WERI-Rb-1 (cell line): Measurements from ENCODE around the gene SEC31A.

Experiments used
- DNase-seq: peaks from one replicate; pipeline ENCODE4 v3.0.0-alpha.2; 2020
- H3K27ac ChIP-seq: fragments of 250-450 bp; sonication (Bioruptor Pico); 2 replicates; pipeline ENCODE4 v1.5.1; 2020; ENCODE audit warnings: mild to moderate bottlenecking, moderate library complexity
- H3K27me3 ChIP-seq: fragments of 250-450 bp; sonication (Bioruptor Pico); 2 replicates; pipeline ENCODE4 v1.5.1; 2021; ENCODE audit warnings: mild to moderate bottlenecking, low read depth, moderate library complexity; ENCODE audit not compliant: insufficient read depth, severe bottlenecking
- H3K36me3 ChIP-seq: fragments of 250-450 bp; sonication (Bioruptor Pico); 2 replicates; pipeline ENCODE4 v1.5.1; 2020; ENCODE audit warnings: mild to moderate bottlenecking, moderate library complexity
- H3K4me3 ChIP-seq: 2 replicates; pipeline ENCODE4 v1.5.1; 2011; ENCODE audit warnings: low read depth, mild to moderate bottlenecking, control low read depth, low read length
- H3K9me3 ChIP-seq: fragments of 250-450 bp; sonication (Bioruptor Pico); 2 replicates; pipeline ENCODE4 v1.5.1; 2021; ENCODE audit warnings: mild to moderate bottlenecking, moderate library complexity; ENCODE audit not compliant: severe bottlenecking
- TF ChIP-seq, protein P1 (sequence below): IDR thresholded peaks from 2 replicates; pipeline ENCODE4 v1.5.1; 2011; ENCODE audit warnings: low read depth, mild to moderate bottlenecking, control low read depth, inconsistent platforms, low read length

The SEC31A gene

DNA sequence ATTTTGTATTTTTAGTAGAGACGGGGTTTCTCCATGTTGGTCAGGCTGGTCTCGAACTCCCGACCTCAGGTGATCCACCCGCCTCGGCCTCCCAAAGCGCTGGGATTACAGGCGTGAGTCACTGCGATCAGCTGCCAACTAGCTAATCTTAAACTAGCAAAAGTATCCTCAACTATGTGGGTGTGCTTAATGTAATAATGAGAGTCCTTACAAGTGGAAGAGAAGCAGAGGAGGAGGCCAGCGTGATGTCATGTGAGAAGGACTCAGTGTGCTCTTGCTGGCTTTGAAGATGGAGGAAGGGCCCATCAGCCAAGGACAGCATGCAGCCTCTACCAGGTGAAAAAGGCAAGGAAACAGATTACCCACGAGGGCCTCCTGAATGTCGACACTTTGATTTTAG is 111.9 kb downstream of the SEC31A start:
- H3K4me3 ChIP-seq = no peak overlapping the region
- no peak overlapping the region for H3K27ac ChIP-seq
- H3K9me3 ChIP-seq = no peaks in the 10 kb centered on the region
- no peaks in the 10 kb centered on the region for H3K36me3 ChIP-seq
- TF ChIP-seq, protein P1, sequence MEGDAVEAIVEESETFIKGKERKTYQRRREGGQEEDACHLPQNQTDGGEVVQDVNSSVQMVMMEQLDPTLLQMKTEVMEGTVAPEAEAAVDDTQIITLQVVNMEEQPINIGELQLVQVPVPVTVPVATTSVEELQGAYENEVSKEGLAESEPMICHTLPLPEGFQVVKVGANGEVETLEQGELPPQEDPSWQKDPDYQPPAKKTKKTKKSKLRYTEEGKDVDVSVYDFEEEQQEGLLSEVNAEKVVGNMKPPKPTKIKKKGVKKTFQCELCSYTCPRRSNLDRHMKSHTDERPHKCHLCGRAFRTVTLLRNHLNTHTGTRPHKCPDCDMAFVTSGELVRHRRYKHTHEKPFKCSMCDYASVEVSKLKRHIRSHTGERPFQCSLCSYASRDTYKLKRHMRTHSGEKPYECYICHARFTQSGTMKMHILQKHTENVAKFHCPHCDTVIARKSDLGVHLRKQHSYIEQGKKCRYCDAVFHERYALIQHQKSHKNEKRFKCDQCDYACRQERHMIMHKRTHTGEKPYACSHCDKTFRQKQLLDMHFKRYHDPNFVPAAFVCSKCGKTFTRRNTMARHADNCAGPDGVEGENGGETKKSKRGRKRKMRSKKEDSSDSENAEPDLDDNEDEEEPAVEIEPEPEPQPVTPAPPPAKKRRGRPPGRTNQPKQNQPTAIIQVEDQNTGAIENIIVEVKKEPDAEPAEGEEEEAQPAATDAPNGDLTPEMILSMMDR = no peak
- no peaks in the 10 kb centered on the region for H3K27me3 ChIP-seq
- no peak for DNase-seq

DNA sequence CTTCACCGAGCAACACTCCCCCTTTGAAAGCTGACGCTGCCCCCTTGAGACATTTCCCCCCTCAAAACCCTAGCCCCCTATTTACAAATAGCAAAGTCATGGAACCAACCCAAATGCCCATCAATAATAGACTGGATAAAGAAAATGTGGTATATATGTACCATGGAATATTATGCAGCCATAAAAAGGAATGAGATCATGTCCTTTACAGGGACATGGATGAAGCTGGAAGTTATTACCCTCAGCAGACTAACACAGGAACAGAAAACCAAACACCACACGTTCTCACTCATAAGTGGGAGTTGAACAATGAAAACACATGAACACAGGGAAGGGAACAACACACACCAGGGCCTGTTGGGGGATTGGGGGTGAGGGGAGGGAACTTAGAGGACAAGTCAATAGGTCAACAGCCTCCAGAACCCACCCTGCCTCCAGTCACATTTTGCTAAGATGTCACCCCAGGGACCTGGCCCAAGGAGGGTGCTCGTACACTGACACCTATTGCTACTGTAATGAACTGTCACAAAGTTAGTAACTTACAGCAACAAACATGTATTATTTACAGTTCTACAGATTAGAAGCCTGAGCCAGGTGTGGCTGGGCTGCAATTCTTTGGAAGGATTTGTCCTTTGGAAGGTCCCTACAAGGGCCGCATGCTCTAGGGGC is 113.0 kb downstream of the SEC31A start:
- no peak overlapping the region for H3K27ac ChIP-seq
- no peaks in the 10 kb centered on the region for H3K9me3 ChIP-seq

DNA sequence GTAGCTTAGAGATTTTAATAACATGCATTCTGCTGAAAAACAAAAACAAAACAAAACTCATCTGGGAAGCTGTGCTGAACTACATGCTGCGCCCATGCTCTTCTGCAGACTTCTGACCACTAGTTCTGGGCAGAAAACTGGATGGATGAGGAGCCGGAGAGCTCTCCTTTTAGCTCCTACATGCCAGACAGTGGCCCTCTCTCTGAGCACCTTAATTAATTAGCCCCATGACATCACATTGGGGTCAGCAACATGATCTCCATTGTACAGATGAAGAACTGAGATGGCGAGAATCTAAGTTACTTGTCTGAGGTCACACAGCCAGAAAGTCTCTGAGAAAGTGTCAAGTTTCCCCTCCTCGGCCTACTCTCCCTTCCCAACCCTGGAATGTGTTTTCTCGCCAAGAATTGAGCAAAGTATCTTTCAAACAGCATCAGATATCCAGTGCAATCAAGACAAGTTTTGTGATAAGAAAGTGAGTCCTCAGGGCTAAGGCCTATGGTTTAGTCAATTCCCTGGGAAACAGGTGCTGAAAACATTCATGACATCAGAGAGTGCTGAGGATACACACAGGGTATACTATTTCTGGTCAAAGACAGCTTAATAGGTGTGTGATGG is 113.9 kb downstream of the SEC31A start:
- no peaks in the 10 kb centered on the region for H3K36me3 ChIP-seq
- no peak overlapping the region for H3K27ac ChIP-seq
- no peaks in the 10 kb centered on the region for H3K27me3 ChIP-seq
- DNase-seq = no peak
- TF ChIP-seq, protein P1 = no peak
- H3K9me3 ChIP-seq = no peaks in the 10 kb centered on the region
- H3K4me3 ChIP-seq = no peak overlapping the region

More for the DNA sequence above, 113.0 kb downstream of the SEC31A start:
- no peak for DNase-seq
- TF ChIP-seq, protein P1 = no peak
- no peaks in the 10 kb centered on the region for H3K36me3 ChIP-seq
- no peaks in the 10 kb centered on the region for H3K27me3 ChIP-seq
- H3K4me3 ChIP-seq = no peak overlapping the region

DNA sequence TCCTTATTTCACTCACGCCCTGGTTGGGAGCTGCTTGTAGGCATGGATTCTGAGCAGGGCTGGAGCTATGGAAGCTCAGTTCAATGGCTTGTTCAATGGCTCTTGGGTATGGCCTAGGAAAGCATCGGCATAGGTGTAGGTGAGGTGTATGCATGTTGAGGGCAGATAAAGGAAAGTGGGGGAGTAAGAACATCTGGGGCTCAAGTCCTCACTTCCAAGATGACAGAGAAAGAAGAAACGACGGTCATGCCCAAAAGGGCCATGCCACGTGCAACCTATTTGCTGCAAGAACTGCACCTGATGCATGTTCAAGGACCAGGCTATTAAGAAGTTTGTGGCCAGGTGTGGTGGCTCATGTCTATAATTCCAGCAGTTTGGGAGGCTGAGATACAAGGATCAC is 115.7 kb downstream of the SEC31A start:
- no peak for DNase-seq
- Histone ChIP-seq H3K27ac (no peak overlapping the region), H3K9me3 (no peaks in the 10 kb centered on the region), H3K4me3 (no peak overlapping the region), H3K27me3 (no peaks in the 10 kb centered on the region), H3K36me3 (no peaks in the 10 kb centered on the region)
- TF ChIP-seq, protein P1 = no peak

DNA sequence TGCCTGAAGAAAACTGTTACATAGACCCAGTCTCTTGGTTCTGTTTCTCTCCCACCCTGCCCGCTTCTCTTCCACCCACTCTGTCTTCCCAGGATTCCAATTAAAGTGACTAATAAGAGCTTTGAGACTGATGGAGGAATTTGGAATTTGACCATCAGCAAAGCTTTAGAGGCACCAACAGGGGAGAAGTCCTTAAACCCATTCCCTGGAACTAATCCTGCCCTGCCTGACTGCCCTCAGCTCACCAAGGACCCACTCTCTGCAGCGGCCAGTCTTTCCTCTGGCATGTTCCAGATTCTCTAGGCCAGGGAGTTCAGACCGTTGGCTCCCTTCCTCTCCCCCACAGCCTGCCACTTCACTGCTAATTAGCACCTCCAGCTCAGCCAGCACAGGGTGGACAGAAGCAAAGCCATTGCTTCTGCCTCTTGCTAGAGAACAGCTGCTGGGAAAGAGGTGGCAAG is 116.2 kb downstream of the SEC31A start:
- Histone ChIP-seq H3K9me3 (no peaks in the 10 kb centered on the region), H3K27ac (no peak overlapping the region), H3K27me3 (no peaks in the 10 kb centered on the region), H3K4me3 (no peak overlapping the region), H3K36me3 (no peaks in the 10 kb centered on the region)
- no peak for DNase-seq
- TF ChIP-seq, protein P1 = no peak
